ENCODE results near the gene SNX32.
A peak's percentile ranks its signal among the peaks of the same experiment; 100 is the strongest.

DNA sequence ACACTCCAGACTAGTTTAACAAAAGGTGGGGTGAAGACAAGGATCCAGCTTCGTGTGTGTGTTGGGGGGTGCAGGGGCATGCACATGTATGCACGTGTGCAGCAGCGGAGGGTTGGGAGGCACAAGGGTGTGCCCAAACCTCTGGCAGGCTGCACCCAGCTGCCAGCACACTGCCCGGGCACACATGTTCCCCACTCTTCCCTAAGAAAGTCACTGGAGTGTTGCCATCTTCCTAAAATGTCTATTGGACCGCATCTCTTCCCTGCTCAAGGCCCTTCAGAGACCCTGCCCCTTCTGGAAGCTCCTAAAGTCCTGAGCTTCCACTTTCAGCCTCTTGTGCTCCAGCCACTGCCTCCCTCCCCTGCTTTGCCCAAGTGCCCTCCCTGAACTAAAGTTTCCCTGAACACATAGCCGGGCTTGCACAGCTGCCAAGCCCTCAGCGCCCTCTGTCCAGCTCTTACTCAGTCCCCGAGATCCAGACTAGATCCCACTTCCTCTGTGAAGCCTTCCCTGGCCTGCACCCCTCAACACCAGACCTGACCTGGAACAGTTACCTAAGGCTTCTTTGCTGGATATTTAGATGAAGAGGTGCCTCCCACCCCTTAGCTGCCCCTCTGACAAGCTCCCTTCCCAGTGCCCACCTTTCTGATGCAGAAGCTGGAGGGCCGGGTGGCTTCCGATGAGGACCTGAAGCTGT, 18.2 kb downstream of the SNX32 start:
- TF ChIP-seq POLR2AphosphoS2 (conservative IDR thresholded peaks at IDR 0.05; ENCODE audit: low read length) = peak; percentile 77
- TF ChIP-seq HEYL (CRISPR knock-in tag; IDR thresholded peaks at IDR 0.05) = no peak
- TF ChIP-seq RFX5 (IDR thresholded peaks at IDR 0.05) = no peak
- no peak for TF ChIP-seq POLR2A (IDR thresholded peaks at IDR 0.05; ENCODE audit: low read length)
- TF ChIP-seq, protein P1, sequence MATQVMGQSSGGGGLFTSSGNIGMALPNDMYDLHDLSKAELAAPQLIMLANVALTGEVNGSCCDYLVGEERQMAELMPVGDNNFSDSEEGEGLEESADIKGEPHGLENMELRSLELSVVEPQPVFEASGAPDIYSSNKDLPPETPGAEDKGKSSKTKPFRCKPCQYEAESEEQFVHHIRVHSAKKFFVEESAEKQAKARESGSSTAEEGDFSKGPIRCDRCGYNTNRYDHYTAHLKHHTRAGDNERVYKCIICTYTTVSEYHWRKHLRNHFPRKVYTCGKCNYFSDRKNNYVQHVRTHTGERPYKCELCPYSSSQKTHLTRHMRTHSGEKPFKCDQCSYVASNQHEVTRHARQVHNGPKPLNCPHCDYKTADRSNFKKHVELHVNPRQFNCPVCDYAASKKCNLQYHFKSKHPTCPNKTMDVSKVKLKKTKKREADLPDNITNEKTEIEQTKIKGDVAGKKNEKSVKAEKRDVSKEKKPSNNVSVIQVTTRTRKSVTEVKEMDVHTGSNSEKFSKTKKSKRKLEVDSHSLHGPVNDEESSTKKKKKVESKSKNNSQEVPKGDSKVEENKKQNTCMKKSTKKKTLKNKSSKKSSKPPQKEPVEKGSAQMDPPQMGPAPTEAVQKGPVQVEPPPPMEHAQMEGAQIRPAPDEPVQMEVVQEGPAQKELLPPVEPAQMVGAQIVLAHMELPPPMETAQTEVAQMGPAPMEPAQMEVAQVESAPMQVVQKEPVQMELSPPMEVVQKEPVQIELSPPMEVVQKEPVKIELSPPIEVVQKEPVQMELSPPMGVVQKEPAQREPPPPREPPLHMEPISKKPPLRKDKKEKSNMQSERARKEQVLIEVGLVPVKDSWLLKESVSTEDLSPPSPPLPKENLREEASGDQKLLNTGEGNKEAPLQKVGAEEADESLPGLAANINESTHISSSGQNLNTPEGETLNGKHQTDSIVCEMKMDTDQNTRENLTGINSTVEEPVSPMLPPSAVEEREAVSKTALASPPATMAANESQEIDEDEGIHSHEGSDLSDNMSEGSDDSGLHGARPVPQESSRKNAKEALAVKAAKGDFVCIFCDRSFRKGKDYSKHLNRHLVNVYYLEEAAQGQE (IDR thresholded peaks at IDR 0.05) = no peak
- no peak for TF ChIP-seq EP300 (IDR thresholded peaks at IDR 0.05)
- no peak for TF ChIP-seq JUNB (IDR thresholded peaks at IDR 0.05)
- TF ChIP-seq, protein P2, sequence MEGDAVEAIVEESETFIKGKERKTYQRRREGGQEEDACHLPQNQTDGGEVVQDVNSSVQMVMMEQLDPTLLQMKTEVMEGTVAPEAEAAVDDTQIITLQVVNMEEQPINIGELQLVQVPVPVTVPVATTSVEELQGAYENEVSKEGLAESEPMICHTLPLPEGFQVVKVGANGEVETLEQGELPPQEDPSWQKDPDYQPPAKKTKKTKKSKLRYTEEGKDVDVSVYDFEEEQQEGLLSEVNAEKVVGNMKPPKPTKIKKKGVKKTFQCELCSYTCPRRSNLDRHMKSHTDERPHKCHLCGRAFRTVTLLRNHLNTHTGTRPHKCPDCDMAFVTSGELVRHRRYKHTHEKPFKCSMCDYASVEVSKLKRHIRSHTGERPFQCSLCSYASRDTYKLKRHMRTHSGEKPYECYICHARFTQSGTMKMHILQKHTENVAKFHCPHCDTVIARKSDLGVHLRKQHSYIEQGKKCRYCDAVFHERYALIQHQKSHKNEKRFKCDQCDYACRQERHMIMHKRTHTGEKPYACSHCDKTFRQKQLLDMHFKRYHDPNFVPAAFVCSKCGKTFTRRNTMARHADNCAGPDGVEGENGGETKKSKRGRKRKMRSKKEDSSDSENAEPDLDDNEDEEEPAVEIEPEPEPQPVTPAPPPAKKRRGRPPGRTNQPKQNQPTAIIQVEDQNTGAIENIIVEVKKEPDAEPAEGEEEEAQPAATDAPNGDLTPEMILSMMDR (IDR thresholded peaks at IDR 0.05) = no peak
- TF ChIP-seq, protein P3, sequence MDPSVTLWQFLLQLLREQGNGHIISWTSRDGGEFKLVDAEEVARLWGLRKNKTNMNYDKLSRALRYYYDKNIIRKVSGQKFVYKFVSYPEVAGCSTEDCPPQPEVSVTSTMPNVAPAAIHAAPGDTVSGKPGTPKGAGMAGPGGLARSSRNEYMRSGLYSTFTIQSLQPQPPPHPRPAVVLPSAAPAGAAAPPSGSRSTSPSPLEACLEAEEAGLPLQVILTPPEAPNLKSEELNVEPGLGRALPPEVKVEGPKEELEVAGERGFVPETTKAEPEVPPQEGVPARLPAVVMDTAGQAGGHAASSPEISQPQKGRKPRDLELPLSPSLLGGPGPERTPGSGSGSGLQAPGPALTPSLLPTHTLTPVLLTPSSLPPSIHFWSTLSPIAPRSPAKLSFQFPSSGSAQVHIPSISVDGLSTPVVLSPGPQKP (IDR thresholded peaks at IDR 0.05; ENCODE audit: low read depth, low read length) = no peak
- TF ChIP-seq TP53 (CRISPR knock-in tag; IDR thresholded peaks at IDR 0.05) = no peak
- TF ChIP-seq TFCP2L1 (CRISPR knock-in tag; IDR thresholded peaks at IDR 0.05) = no peak; the same call in 1 of the 2 replicates
